HUES64 (cell line): ENCODE results near the gene NTMT1.
A peak's percentile ranks its signal among the peaks of the same experiment; 100 is the strongest.

Experiments
- H3K27ac ChIP-seq: 2 replicates; pipeline ENCODE4 v1.7.0; 2013; ENCODE audit warnings: low read depth, low read length, inconsistent platforms
- H3K27me3 ChIP-seq: 2 replicates; pipeline ENCODE4 v1.6.1; 2013; ENCODE audit warnings: mild to moderate bottlenecking, low read length; ENCODE audit not compliant: insufficient read depth
- H3K36me3 ChIP-seq: 2 replicates; pipeline ENCODE4 v1.6.1; 2013; ENCODE audit warnings: mild to moderate bottlenecking, low read length; ENCODE audit not compliant: insufficient read depth
- H3K4me1 ChIP-seq: 2 replicates; pipeline ENCODE4 v1.6.1; 2013; ENCODE audit warnings: mild to moderate bottlenecking, low read length, moderate library complexity; ENCODE audit not compliant: insufficient read depth
- H3K4me3 ChIP-seq: 2 replicates; pipeline ENCODE4 v1.5.1; 2013; ENCODE audit warnings: mild to moderate bottlenecking, low read length, moderate library complexity
- H3K9ac ChIP-seq: 2 replicates; pipeline ENCODE4 v1.6.1; 2013; ENCODE audit warnings: mild to moderate bottlenecking, low read depth, low read length
- H3K9me3 ChIP-seq: 2 replicates; pipeline ENCODE4 v1.6.1; 2013; ENCODE audit warnings: low read depth, low read length; ENCODE audit not compliant: insufficient read depth
- WGBS: fragments of 150-250, 120-280 bp; methylation state at CpG from one replicate; pipeline ENCODE4 v1.1.7; 2013; ENCODE audit warnings: missing lambda C conversion rate; 5-methylcytosine and 5-hydroxymethylcytosine counted together

NTMT1 gene

DNA sequence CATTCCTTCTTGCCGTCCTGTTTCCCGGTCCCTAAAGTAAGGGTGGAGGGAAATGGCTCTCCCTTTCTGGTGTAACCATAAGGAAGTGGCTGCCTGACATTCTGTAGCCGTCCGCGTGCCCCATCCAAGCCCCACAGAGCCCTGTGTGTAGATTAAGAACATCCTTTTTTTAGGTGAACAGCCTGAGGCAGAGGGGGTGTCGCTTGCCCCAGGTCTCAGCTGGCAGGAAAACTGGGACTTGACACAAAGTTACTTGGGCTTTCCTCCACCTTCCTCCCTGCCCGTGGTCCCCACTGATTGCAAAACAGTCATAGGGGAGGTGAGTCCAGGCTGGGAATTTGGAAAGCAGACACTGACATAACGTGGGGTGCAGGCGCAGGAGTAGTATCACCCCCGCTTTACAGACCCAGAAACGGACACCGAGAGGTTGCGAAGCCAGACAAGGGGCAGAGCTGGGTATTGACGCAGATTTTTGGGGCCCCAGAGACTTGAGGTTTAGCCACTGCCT lies 27.8 kb upstream of the NTMT1 start:
- H3K9me3 ChIP-seq = no peaks in the 10 kb centered on the region
- H3K36me3 ChIP-seq = no peaks in the 10 kb centered on the region
- H3K4me1 ChIP-seq = peaks cover 25% of the 10 kb centered on the region
- WGBS = 54% methylated on average over 14 of the region's 14 CpGs
- peak overlapping the region; percentile 63 for H3K4me3 ChIP-seq
- H3K27me3 ChIP-seq = peaks cover 23% of the 10 kb centered on the region
- peak overlapping the region; percentile 72; the same call in 1 of the 2 replicates for H3K9ac ChIP-seq
- peak overlapping the region; percentile 81 for H3K27ac ChIP-seq

DNA sequence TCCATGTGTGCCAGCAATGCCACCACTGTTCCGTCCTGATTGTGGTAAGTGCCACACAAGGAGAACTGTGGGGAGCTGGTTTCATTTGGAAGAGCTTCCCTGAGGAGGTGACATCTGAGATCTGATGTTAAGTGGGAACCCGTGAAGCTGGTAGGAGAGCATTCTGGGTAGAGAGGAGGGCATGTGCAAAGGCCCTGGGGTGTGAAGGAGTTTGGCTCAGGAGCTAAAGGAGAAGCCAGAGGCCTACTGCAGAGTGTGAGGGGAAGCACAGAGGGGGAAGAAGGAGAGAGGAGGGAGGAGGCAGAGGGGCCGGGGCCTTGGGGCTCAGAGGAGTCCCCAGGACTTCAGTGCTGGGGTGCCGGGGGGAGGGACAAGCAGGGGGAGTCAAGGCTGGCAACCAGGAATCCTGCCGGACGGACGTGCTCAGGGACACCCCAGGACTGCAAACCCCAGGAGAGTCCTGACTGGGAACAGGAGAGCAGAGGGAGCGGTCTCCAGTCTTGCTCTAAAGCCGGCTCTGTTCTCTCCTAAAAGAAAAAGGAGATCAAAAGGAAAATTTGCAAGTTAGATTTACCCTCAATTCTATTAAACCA lies 24.8 kb upstream of the NTMT1 start:
- no peaks in the 10 kb centered on the region for H3K9me3 ChIP-seq
- 87% methylated on average over 8 of the region's 9 CpGs for WGBS
- H3K4me3 ChIP-seq = no peak overlapping the region
- peaks cover 8% of the 10 kb centered on the region for H3K27me3 ChIP-seq
- peaks cover 20% of the 10 kb centered on the region for H3K4me1 ChIP-seq
- no peak overlapping the region for H3K27ac ChIP-seq
- H3K9ac ChIP-seq = no peak overlapping the region
- no peaks in the 10 kb centered on the region for H3K36me3 ChIP-seq

DNA sequence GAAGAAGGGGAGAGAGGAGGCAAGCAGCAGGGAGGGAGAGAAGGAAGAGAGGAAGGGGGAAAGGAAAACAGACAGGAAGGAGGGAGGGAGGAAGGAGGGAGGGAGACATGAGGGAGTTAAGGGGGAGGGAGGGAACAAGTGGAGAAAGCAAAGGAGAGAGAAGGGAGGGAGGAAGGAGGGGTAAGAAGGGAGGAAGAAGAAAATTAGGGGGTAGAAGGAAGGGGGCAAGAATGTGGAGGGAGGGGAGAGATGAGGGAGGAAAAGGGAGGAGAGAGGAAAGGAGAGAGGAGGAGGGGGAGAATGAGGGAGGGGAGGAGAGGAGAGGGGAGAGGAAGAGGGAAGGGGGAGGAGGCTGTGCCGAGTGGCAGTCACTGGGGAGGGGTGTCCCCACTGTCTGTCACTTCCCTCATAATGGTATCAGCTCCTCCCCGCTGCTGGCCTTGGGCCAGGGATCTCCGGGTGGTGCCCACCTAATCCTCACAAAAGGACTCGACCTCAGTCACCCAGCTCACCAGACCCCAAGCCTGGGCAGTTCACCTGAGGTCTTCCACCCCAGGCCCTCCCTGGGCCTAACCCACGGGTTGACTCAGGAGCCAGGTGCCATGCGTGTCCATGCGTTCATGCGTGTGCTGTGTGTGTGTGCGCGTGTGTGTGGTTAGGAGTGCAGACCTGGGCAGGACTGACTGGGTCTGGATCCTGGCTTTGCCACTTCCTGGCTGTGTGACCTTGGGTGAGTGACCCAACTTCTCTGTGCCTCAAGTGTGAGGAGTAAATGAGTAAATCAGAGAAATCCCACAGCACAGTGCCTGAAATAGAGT lies 23.2 kb upstream of the NTMT1 start:
- H3K27me3 ChIP-seq = peaks cover 7% of the 10 kb centered on the region
- peaks cover 14% of the 10 kb centered on the region for H3K4me1 ChIP-seq
- no peak overlapping the region for H3K27ac ChIP-seq
- no peak overlapping the region for H3K4me3 ChIP-seq
- WGBS = 66% methylated on average over 9 of the region's 10 CpGs
- H3K36me3 ChIP-seq = no peaks in the 10 kb centered on the region
- H3K9ac ChIP-seq = no peak overlapping the region
- H3K9me3 ChIP-seq = no peaks in the 10 kb centered on the region

DNA sequence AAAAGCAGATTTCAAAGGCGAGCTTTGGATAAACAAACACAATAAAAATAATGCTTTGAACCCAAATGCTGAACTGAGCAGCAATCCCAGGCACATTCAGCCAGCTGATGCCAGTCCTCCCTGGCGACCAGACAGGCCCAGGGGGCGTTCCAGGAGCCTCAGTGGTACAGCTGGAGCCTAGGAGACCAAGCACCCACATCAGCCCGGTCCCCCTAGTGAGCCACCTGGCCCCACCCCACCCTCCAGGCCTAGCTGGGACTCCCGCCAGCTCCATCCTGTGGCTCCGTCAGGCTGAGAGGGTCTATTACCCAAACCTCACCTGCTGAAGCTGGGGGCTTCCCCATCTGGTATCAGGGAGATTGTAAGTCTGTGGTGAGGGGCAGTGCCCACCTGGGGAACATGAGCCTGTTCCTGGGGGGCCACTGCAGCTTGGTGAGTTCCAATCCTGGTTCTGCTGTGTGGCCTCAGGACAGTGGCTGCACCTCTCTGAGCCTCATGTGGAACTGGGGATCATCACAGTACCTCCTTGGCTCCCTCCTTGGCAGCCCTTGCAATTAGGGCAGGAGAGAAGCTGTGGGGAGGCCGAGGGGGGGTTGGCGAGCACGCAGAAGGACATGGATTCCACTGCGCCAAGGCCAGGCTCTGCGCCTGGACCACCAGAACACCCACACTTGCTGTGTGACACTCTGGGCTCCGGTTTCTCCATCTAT lies 21.8 kb upstream of the NTMT1 start:
- H3K9me3 ChIP-seq = no peaks in the 10 kb centered on the region
- WGBS = 85% methylated on average over 12 of the region's 12 CpGs
- 0 out of 2 replicates have a peak, but pooled peaks cover 7% of the 10 kb centered on the region for H3K4me1 ChIP-seq
- H3K27ac ChIP-seq = no peak overlapping the region
- no peaks in the 10 kb centered on the region; the same call in 1 of the 2 replicates for H3K27me3 ChIP-seq
- no peak overlapping the region for H3K4me3 ChIP-seq
- H3K9ac ChIP-seq = no peak overlapping the region
- H3K36me3 ChIP-seq = no peaks in the 10 kb centered on the region

DNA sequence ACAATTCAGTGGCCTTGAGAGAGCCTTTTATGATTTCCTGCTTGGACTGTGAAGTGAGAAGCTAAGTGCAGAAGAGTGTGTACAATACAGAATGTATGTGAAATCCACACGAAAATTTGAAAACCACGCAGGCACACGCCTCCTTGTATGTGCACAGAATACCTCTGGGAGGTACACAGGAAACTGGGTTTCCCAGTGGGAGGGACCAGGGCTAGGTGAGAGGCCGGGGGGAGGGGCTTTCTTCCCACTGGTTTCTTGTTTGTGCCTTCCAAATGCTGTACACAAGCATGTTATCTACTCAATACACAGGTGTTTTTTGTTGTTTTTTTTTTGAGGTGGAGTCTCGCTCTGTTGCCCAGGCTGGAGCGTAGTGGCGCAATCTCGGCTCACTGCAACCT lies 21.2 kb upstream of the NTMT1 start:
- 93% methylated on average over 7 of the region's 8 CpGs for WGBS
- H3K27me3 ChIP-seq = no peaks in the 10 kb centered on the region; the same call in 1 of the 2 replicates
- no peak overlapping the region for H3K27ac ChIP-seq
- H3K4me1 ChIP-seq = 0 out of 2 replicates have a peak, but pooled peaks cover 7% of the 10 kb centered on the region
- H3K36me3 ChIP-seq = no peaks in the 10 kb centered on the region
- H3K9me3 ChIP-seq = no peaks in the 10 kb centered on the region
- H3K4me3 ChIP-seq = no peak overlapping the region
- no peak overlapping the region for H3K9ac ChIP-seq

DNA sequence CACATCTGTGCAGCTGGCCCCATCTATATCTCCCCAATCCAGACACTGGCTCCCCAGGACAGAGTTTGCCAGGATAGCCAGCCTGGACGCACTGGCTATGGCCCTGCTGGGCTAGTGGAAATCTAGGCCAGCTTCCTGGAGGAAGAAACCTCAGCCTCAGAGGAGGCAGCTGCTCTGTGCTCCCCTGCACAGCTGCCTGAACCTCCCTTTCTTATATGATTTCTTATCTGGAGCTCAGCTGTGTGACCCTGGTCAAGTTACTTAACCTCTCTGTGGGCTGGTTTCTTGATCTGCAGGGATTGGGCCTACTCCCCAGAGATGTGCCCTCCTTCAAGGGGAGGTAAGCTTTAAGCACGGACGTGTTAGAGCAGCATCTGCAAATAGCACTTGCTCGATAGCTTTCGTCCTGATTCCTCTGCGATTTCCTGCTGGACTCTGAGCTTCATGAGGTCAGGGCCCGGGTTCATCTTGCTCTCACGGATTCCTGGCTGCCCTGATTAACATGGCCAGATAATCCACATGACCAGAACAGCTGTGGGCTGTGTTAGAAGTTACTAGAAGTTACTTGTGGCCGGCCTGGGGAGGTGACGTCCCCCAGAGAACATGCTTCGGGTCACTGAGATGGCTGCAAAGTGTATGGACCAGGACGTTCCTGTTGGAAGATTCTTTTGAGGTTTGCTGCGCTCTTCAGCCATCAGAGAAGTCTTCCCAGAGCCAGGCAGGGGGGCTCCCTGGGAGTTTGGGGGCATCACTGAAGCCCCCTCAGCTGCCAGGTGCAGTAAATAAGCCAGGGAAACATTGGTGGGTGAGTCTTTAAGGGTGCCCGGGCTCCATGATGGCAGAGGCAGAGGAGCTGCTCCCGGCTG lies 19.6 kb upstream of the NTMT1 start:
- 90% methylated on average over 15 of the region's 15 CpGs for WGBS
- Histone ChIP-seq H3K27me3 (no peaks in the 10 kb centered on the region; the same call in 1 of the 2 replicates), H3K4me1 (0 out of 2 replicates have a peak, but pooled peaks cover 7% of the 10 kb centered on the region), H3K4me3 (no peak overlapping the region), H3K36me3 (no peaks in the 10 kb centered on the region), H3K27ac (no peak overlapping the region), H3K9me3 (no peaks in the 10 kb centered on the region), H3K9ac (no peak overlapping the region)

DNA sequence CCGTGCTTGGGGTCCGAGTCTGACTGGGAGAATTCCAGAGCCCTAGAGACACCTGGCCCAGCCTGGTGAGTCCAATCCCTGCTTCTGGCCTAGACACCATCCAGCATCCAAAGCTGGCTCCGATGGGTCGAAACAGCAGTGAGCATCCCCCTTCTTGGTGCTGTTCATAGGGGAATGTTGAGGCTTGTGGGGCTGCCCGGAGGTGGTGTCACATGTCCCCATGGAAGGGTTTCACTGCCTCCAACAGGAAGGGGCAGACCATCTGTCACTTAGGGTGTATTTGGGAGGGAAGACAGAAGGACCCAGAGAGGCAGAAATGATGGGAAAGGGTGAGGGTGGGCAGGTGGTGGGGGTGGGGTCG lies 19.0 kb upstream of the NTMT1 start:
- Histone ChIP-seq H3K9me3 (no peaks in the 10 kb centered on the region), H3K9ac (no peak overlapping the region), H3K27me3 (no peaks in the 10 kb centered on the region; the same call in 1 of the 2 replicates), H3K4me1 (0 out of 2 replicates have a peak, but pooled peaks cover 7% of the 10 kb centered on the region), H3K36me3 (no peaks in the 10 kb centered on the region), H3K27ac (no peak overlapping the region), H3K4me3 (no peak overlapping the region)
- WGBS = 78% methylated on average over 6 of the region's 6 CpGs

DNA sequence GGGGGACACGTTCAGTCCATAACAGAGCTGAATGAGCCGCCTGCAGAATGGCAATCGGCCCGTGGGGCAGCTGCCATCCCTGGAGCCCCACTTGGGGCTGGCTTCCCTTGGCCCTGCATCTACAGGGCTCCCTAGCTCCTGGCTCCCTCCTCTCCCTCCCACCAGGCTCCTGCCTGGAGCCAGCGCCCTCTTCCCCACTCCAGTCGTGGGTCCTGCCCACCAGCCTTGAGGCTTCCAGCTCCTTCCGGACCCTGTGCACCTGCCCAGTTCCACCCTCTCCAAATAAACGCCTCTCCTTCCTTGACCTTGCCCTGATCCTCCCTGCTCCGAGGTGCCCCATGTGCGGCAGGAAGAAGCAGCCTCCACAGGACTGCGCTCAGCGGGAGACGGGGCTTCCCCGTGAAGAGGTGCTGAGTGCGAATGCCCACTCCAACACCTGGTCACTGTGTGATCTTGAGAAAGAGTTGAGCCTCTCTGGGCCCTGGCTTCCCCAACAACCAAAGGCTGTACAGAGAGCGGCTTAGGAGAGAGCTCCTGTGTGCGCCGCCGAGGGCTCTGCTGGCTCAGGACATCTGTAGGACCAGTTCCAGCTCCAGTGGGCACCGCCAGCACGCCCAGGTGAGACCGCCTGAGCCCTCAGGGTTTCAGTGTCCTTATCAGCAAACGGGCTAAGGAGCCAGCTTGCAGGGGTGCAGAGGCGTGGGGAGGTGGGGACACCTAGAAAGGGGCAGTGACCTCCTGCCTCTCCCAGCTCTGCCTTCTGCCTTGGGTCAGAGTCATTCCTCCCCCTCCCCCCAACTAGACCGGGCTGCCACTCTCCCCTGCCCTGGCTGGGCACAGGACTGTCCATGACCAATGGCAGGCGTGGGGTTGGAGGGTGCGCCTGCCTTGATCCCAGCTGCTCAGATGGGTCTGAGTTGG lies 17.1 kb upstream of the NTMT1 start:
- WGBS = 75% methylated on average over 27 of the region's 27 CpGs
- Histone ChIP-seq H3K4me1 (0 out of 2 replicates have a peak, but pooled peaks cover 2% of the 10 kb centered on the region), H3K27ac (no peak overlapping the region), H3K27me3 (no peaks in the 10 kb centered on the region; the same call in 1 of the 2 replicates), H3K9ac (no peak overlapping the region), H3K4me3 (no peak overlapping the region), H3K9me3 (no peaks in the 10 kb centered on the region), H3K36me3 (no peaks in the 10 kb centered on the region)

DNA sequence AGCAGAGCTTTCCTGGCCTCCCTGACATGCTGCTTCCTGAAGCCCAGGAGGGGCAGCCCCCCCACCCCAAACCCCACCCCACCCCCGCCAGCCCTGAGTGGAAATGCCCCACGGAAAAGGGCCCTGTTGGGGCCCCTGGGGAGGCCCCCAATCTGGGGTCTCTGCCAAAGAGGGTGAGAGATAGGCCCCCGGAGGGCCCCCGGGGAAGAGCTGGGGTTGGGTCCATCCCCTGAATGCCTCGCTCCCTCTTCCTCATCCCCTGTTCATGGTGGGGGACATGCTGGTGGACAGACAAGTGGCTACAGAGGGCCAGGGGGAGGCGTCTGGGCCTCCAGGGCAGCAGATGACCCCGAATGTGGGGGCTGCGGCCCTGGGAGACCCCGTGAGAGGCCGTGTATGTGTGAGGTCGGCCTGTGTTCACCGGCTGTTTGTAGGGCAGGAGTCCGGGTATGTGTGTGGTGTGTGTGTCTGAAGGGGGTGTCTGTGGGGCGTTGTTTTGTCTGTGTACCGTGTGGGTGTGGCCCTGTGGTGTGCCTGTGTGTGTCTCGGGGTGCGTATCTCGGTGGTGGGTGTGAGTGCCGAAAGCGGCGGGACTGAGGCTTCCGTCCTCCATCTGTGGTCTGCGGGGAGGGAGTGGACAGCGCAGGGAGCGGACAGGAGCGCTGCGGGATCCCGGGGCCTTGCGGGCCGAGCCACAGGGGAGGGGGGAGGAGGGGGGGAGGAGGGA lies 16.3 kb upstream of the NTMT1 start:
- Histone ChIP-seq H3K4me1 (0 out of 2 replicates have a peak, but pooled peaks cover 2% of the 10 kb centered on the region), H3K36me3 (no peaks in the 10 kb centered on the region), H3K4me3 (peak overlapping the region; percentile 21; the same call in 1 of the 2 replicates), H3K27me3 (no peaks in the 10 kb centered on the region; the same call in 1 of the 2 replicates), H3K27ac (no peak overlapping the region), H3K9ac (no peak overlapping the region), H3K9me3 (no peaks in the 10 kb centered on the region)
- WGBS = 27% methylated on average over 22 of the region's 30 CpGs
